Smooth muscle cell (in vitro differentiated cells): ENCODE data around the gene CDK17. TPM values are rescaled to one million over a fixed set of nuclear protein-coding genes. Genes with fewer than 3 reads are reported as not detected.

ENCODE experiments used
- DNase-seq: peaks from one replicate; lab custom pipeline; 2025; ENCODE audit not compliant: unreplicated experiment; lab: John Stamatoyannopoulos, UW
- H2AFZ ChIP-seq: fragments of 200-600 bp; sonication (generic); 2 replicates; pipeline ENCODE4 v1.6.0; 2016; ENCODE audit warnings: antibody characterized with exemption, low read depth, mild to moderate bottlenecking
- H3F3A ChIP-seq: fragments of 200-600 bp; sonication (generic); 2 replicates; pipeline ENCODE4 v1.6.0; 2017; ENCODE audit warnings: antibody characterized with exemption, low read depth
- H3K27ac ChIP-seq: fragments of 200-600 bp; sonication (generic); 2 replicates; pipeline ENCODE4 v1.5.1; 2016; ENCODE audit warnings: low read depth, mild to moderate bottlenecking
- H3K27me3 ChIP-seq: fragments of 200-600 bp; sonication (generic); 2 replicates; pipeline ENCODE4 v1.6.1; 2016; ENCODE audit warnings: low read depth, mild to moderate bottlenecking
- H3K36me3 ChIP-seq: fragments of 200-600 bp; sonication (generic); 2 replicates; pipeline ENCODE4 v1.5.1; 2016; ENCODE audit warnings: low read depth
- H3K4me1 ChIP-seq: fragments of 200-600 bp; sonication (generic); 2 replicates; pipeline ENCODE4 v1.5.1; 2016; ENCODE audit warnings: low read depth
- H3K4me2 ChIP-seq: fragments of 200-600 bp; sonication (generic); 2 replicates; pipeline ENCODE4 v1.6.0; 2016; ENCODE audit warnings: mild to moderate bottlenecking
- H3K4me3 ChIP-seq: fragments of 200-600 bp; sonication (generic); 2 replicates; pipeline ENCODE4 v1.5.1; 2016; ENCODE audit warnings: mild to moderate bottlenecking
- H3K79me2 ChIP-seq: fragments of 200-600 bp; sonication (generic); 2 replicates; pipeline ENCODE4 v1.6.0; 2016; ENCODE audit warnings: low read depth, mild to moderate bottlenecking
- H3K9ac ChIP-seq: fragments of 200-600 bp; sonication (generic); 2 replicates; pipeline ENCODE4 v1.6.0; 2016; ENCODE audit warnings: low read depth
- H3K9me3 ChIP-seq: fragments of 200-600 bp; sonication (generic); replicated peaks from 2 replicates; pipeline ENCODE4 v1.5.1; 2016; ENCODE audit warnings: low read depth
- H4K20me1 ChIP-seq: fragments of 200-600 bp; sonication (generic); 2 replicates; pipeline ENCODE4 v1.6.0; 2016; ENCODE audit warnings: low read depth
- WGBS: methylation state at CpG from one replicate; pipeline ENCODE4 v1.1.7; 2016; ENCODE audit warnings: low lambda C conversion rate; 5-methylcytosine and 5-hydroxymethylcytosine counted together
- polyA plus RNA-seq: library from polyadenylated mRNA; unstranded; fragments of >200 nt; fragmentation: Nextera tagmentation; extraction: Ambion mirVana; gene quantifications from 2 replicates; pipeline ENCODE4 v1.2.1, GENCODE V29; 2016
- total RNA-seq: library from RNA; depleted of rRNA; stranded (reverse); fragments of >200 nt; gene quantifications from 2 replicates; pipeline ENCODE4 v1.2.3, GENCODE V29; 2014
- TF ChIP-seq, protein P1 (sequence below): fragments of 200-600 bp; sonication (generic); IDR thresholded peaks from 2 replicates; pipeline ENCODE4 v1.5.1; 2017; ENCODE audit warnings: borderline replicate concordance, mild to moderate bottlenecking, antibody characterized with exemption; ENCODE audit not compliant: insufficient read depth, poor library complexity, severe bottlenecking

The CDK17 gene
- total and polyA plus RNA-seq, 2 experiments from 2014 or later, result 16.0 to 49.8 TPM

DNA sequence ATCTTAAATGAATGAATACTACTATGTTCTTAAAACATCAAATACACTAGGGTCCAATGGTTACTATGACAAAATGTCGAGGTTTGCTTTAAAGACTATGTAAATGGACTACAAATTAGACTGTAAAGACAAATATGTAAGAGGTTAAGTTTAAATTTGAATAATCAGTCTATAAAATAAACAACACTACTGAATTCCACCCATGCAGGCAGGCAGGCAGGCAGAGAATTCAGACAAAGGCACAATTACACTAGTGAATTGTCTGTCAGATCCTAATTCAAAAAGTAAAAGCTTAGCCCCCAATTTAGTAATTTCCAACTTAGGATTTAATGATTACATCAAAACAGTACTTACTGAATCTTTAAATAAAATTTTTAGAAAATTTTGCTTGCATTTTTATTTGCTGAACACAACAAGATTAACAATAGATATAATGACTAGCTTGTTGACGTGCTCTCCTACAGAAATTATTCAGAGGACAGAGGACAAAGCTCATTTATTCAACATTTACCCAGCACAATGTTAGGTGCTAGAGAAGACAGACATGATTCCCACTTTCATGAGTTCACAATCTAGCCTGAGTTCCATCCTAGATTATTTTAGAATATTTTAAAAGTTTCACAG lies 97.4 kb downstream of the CDK17 start:
- WGBS, result 87% methylated on average over 2 of the region's 2 CpGs
- H4K20me1 ChIP-seq, result peaks cover 15% of the 10 kb centered on the region
- H3K4me1 ChIP-seq, result peaks cover 29% of the 10 kb centered on the region
- no peaks in the 10 kb centered on the region for H3F3A ChIP-seq
- no peak overlapping the region for H2AFZ ChIP-seq
- H3K9me3 ChIP-seq, result no peaks in the 10 kb centered on the region
- H3K4me3 ChIP-seq, result no peak overlapping the region
- TF ChIP-seq, protein P1, sequence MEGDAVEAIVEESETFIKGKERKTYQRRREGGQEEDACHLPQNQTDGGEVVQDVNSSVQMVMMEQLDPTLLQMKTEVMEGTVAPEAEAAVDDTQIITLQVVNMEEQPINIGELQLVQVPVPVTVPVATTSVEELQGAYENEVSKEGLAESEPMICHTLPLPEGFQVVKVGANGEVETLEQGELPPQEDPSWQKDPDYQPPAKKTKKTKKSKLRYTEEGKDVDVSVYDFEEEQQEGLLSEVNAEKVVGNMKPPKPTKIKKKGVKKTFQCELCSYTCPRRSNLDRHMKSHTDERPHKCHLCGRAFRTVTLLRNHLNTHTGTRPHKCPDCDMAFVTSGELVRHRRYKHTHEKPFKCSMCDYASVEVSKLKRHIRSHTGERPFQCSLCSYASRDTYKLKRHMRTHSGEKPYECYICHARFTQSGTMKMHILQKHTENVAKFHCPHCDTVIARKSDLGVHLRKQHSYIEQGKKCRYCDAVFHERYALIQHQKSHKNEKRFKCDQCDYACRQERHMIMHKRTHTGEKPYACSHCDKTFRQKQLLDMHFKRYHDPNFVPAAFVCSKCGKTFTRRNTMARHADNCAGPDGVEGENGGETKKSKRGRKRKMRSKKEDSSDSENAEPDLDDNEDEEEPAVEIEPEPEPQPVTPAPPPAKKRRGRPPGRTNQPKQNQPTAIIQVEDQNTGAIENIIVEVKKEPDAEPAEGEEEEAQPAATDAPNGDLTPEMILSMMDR, result no peak
- H3K79me2 ChIP-seq, result peaks cover 28% of the 10 kb centered on the region
- no peak overlapping the region for H3K27ac ChIP-seq
- H3K9ac ChIP-seq, result no peak overlapping the region
- H3K36me3 ChIP-seq, result peaks cover 10% of the 10 kb centered on the region
- H3K27me3 ChIP-seq, result no peaks in the 10 kb centered on the region
- no peak overlapping the region for H3K4me2 ChIP-seq
- no peak for DNase-seq

DNA sequence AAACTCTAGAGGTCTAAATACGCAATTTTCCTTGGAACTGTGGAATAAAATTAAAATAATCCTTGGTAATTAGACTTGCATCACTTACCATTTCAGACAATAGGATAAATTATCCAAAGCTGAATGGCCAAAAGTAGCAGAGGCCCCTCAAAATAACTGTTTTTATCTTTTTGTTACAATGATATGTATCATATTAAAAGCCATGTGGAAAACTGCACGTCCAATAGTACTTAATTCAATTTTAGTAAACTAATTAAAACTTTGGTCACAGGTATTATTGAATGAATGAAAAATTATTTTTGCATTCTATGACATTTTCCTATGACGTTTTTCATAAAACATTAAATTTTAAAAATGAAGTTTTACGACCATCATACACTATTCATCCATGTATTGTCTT lies 98.5 kb downstream of the CDK17 start:
- WGBS, result 97% methylated on average over 4 of the region's 4 CpGs
- Histone ChIP-seq H3K27ac (no peak overlapping the region), H2AFZ (no peak overlapping the region), H3K9ac (no peak overlapping the region), H3K27me3 (no peaks in the 10 kb centered on the region), H3K4me2 (no peak overlapping the region), H3K79me2 (peaks cover 28% of the 10 kb centered on the region), H3K4me1 (peaks cover 29% of the 10 kb centered on the region), H4K20me1 (peaks cover 15% of the 10 kb centered on the region), H3K36me3 (peaks cover 17% of the 10 kb centered on the region), H3F3A (no peaks in the 10 kb centered on the region), H3K4me3 (no peak overlapping the region), H3K9me3 (no peaks in the 10 kb centered on the region)
- DNase-seq, result no peak
- TF ChIP-seq, protein P1, result no peak

DNA sequence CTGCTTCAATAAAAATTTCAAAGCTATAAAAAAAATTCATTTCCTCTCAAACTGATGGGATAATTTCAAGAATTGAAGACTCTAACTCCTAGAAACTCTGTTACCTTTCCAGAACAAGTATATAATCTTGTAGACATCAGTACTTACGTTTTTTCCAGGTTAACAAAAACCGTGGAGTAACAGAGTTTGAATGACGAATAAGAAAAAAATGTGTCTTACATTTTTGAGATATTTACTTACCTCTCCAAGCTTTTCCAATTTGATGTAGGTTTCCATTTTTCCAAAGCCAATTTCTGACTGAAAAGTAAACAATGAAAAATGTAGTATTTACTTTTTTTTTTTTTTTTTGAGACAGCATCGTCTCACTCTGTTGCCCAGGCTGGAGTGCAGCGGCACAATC lies 100.2 kb downstream of the CDK17 start:
- Histone ChIP-seq H3K27ac (no peak overlapping the region), H3K79me2 (peaks cover 13% of the 10 kb centered on the region), H3K9me3 (no peaks in the 10 kb centered on the region), H3F3A (peaks cover 3% of the 10 kb centered on the region), H3K4me1 (peaks cover 29% of the 10 kb centered on the region), H3K4me2 (no peak overlapping the region), H3K4me3 (no peak overlapping the region), H2AFZ (no peak overlapping the region), H4K20me1 (peaks cover 11% of the 10 kb centered on the region), H3K36me3 (peaks cover 22% of the 10 kb centered on the region), H3K27me3 (no peaks in the 10 kb centered on the region), H3K9ac (no peak overlapping the region)
- TF ChIP-seq, protein P1, result no peak
- WGBS, result 95% methylated on average over 5 of the region's 5 CpGs
- DNase-seq, result no peak

DNA sequence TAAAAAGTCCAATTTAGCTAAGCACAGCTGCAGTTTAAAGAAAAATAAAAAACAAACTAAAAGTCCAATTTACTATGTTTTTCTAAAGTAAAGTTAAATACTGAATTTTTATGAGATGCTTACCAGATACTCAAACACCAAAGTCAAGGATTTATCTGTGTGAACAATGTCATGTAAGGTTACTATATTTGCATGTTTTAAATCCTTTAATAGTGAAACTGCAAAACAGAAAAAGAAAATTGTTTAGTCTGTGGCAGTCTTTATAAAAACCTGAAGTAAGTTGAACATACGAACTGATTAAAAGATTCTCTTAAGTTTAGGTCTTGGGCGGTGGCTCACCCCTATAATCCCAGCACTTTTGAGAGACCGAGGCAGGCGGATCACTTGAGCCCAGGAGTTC lies 102.7 kb downstream of the CDK17 start:
- H3K4me1 ChIP-seq, result peaks cover 12% of the 10 kb centered on the region
- H4K20me1 ChIP-seq, result peaks cover 6% of the 10 kb centered on the region
- peaks cover 3% of the 10 kb centered on the region for H3F3A ChIP-seq
- no peaks in the 10 kb centered on the region for H3K9me3 ChIP-seq
- no peaks in the 10 kb centered on the region for H3K27me3 ChIP-seq
- H3K4me2 ChIP-seq, result no peak overlapping the region
- H2AFZ ChIP-seq, result no peak overlapping the region
- H3K36me3 ChIP-seq, result peaks cover 22% of the 10 kb centered on the region
- no peak for DNase-seq
- peaks cover 7% of the 10 kb centered on the region for H3K79me2 ChIP-seq
- H3K9ac ChIP-seq, result no peak overlapping the region
- TF ChIP-seq, protein P1, result no peak
- no peak overlapping the region for H3K4me3 ChIP-seq
- no peak overlapping the region for H3K27ac ChIP-seq
- 97% methylated on average over 4 of the region's 4 CpGs for whole genome bisulfite sequencing
